ENCODE results near the gene MAPK1IP1L.

DNA sequence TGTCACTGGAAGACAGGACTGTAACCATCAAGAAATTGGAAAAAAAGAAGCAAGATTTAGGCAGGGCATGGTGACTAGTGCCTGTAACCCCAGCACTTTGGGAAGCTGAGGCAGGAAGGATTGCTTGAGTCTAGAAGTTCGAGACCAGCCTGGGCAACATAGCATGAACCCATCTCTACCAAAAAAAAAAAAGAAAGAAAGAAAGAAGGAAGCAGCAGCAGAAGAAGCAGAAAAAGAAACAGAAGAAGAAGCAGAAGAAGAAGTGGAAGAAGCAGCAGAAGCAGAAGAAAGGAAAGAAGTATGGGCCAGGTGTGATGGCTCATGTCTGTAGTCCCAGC is 47.1 kb downstream of the MAPK1IP1L start:
- TF ChIP-seq MAX (CRISPR knock-in tag; IDR thresholded peaks at IDR 0.05) = no peak
- TF ChIP-seq, protein P1, sequence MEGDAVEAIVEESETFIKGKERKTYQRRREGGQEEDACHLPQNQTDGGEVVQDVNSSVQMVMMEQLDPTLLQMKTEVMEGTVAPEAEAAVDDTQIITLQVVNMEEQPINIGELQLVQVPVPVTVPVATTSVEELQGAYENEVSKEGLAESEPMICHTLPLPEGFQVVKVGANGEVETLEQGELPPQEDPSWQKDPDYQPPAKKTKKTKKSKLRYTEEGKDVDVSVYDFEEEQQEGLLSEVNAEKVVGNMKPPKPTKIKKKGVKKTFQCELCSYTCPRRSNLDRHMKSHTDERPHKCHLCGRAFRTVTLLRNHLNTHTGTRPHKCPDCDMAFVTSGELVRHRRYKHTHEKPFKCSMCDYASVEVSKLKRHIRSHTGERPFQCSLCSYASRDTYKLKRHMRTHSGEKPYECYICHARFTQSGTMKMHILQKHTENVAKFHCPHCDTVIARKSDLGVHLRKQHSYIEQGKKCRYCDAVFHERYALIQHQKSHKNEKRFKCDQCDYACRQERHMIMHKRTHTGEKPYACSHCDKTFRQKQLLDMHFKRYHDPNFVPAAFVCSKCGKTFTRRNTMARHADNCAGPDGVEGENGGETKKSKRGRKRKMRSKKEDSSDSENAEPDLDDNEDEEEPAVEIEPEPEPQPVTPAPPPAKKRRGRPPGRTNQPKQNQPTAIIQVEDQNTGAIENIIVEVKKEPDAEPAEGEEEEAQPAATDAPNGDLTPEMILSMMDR (IDR thresholded peaks at IDR 0.05) = no peak
- TF ChIP-seq TCF7 (CRISPR knock-in tag; IDR thresholded peaks at IDR 0.05; ENCODE audit: low read depth) = no peak
- TF ChIP-seq TP53 (CRISPR knock-in tag; IDR thresholded peaks at IDR 0.05) = no peak
- no peak for TF ChIP-seq ZNF232 (CRISPR knock-in tag; IDR thresholded peaks at IDR 0.05)
- TF ChIP-seq CREB1 (CRISPR knock-in tag; IDR thresholded peaks at IDR 0.05) = no peak
- TF ChIP-seq SP1 (CRISPR knock-in tag; conservative IDR thresholded peaks at IDR 0.05) = no peak
- TF ChIP-seq ZNF121 (CRISPR knock-in tag; IDR thresholded peaks at IDR 0.05) = no peak
- no peak for TF ChIP-seq USF2 (CRISPR knock-in tag; IDR thresholded peaks at IDR 0.05)
